Posterior cingulate gyrus (tissue), 11 donors: ENCODE data around the gene LCAT.

Source experiments
- DNase-seq, 10 donors: peaks; one replicate each; pipeline versions ENCODE4 v3.0.0 to v3.0.0-alpha.2; 2020 to 2021; ENCODE audit warnings: mixed read lengths in 3 of 10
- intact Hi-C: fragments of 100-400 bp; cut with DNase I; formaldehyde crosslinking; loops from one replicate; pipeline ENCODE4 v1.15.1; 2023

The LCAT gene

DNA sequence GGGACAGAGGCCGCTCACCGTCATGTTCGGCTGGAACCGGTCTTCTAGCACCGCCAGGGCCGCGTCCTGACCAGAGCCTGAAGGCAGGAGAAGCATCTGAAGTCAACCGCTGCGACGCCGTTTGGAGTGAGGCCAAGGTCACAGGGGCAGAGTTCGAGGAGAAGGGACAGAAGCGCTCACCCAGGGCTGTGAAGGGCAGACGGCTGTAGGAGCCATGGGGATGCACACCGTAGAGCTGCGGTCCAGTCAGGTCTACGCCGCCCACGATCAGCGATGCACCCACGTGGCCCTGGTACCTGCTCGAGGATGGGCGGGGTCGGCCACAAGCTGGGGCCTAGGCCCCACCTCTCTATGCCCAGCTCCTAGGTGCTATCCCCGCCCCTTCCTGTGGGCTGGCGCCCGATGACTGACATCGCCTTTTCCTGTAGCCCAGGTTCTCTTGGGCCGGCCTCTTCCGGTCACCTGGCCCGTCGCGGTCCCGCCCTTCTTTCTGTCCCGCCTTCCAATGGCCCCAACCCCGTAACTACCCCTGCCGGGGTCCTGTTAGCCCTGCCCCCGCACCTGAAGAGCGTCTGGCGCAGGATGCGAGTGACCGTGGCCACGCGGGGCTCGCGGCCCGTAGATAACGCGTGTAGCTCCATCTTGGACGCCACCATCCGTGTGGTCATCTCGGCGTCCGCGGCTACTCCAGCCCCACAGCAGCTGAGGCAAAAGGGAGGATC lies 8.4 kb downstream of the LCAT start:
- intact Hi-C loops: loop anchor here (5.0 to 10.0 kb wide), 2 partner anchors 89 to 107 kb away; partner anchors contain the start of genes DDX28 and DUS2
- peak; percentile 90 to 100 (median 98) for DNase-seq

DNA sequence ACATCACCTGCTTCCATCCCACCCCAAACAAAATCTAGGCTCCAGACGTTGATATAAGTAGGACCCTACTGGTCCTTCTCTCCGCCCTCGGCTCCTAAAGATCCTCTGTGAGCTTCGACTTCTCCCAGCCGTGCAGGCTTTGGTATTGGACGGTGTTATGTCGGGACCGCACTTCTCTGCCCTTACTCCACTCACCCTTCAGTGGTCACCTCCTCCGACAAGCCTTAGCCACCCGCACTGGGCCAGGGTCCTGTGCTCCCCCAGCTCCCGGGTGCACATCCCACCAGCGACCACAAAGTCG lies 8.9 kb downstream of the LCAT start:
- no peak for DNase-seq
- intact Hi-C loops: loop anchor here (5.0 to 10.0 kb wide), 2 partner anchors 90 to 107 kb away; partner anchors contain the start of genes DDX28 and DUS2

DNA sequence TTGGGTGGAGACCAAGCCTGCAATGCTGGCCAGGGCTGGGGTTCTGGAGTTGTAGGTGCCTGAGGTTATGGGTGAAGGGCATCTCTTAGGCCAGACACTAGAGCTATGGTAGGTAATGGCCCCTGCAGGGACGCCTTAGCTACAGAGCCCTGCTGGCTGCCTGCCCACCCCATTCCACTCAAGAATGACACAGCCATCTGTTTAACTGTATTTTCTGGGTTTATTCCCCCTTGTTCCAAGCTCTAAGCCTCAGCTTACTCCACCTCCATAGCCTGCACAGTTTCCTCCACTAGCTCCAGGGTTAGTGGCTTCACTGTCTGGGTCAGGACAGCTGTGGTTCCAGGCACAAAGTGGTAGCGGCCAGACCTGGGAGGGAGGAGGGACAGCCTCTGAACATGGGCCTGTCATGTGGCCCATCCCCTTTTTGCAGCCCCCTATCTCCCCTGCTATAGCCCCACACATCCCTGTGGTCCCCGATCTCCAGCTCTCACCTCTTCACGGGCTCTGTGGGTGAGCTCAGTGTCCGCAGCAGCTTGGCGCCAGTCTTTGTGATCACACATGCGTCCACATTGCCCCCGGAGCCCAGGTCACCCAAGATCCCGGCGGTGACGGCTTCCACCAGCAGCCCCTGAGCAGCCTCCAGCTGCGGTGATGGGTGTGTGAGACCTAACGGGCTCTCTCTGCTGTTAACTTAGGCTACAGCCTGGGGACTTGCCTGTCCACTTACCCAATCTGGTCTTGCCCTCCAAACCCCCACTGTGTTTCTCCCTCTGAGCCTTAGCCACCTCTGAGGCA lies 9.4 kb downstream of the LCAT start:
- intact Hi-C loops: loop anchor here (5.0 to 10.0 kb wide), 2 partner anchors 90 to 108 kb away; partner anchors contain the start of genes DDX28 and DUS2

DNA sequence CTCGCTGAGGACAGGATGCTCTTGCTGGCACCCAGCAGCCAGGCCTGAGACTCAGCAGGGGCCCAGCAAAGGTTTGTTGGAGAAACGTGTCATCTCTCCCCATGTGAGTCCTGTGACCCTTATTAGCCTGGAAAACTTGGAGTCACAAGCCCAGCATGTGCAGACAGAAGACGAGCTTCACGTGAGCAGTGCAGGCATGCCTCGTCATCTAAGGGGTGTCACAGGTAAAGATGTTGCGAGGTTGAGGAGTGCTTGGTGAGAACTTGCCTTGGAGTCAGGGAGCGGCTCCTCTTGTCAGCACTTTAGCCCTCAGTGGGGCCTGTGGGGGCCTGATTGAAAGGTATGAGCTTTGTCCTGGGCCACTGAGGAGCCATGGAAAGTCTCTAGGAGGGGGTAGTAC lies 10.1 kb downstream of the LCAT start:
- intact Hi-C loops: loop anchor here (10.0 kb wide), 1 partner anchor 91 kb away; the partner anchor contains the start of genes DDX28 and DUS2
- DNase-seq: no peak

More for the DNA sequence above, 9.4 kb downstream of the LCAT start:
- DNase-seq: no peak

- DNase-seq: peak in 1 of 10 donors; percentile 58
- intact Hi-C loops: loop anchor here (10.0 kb wide), 1 partner anchor 92 kb away; the partner anchor contains the start of genes DDX28 and DUS2
Measured at GRCh38 chr16:67932462-67932840, 11.5 kb downstream of the LCAT start.

- no peak for DNase-seq
- intact Hi-C loops: loop anchor here (10.0 kb wide), 1 partner anchor 93 kb away; the partner anchor contains the start of genes DDX28 and DUS2
Measured at GRCh38 chr16:67931712-67932461, 12.0 kb downstream of the LCAT start, which contains the start of gene CTRL. CTRL (minus strand) TSS chr16:67931862; CDS start chr16:67931852, 10 bp downstream.

GRCh38 chr16:67930678-67931211 lies 13.2 kb downstream of the LCAT start:
- intact Hi-C loops: loop anchor here (10.0 kb wide), 1 partner anchor 94 kb away; the partner anchor contains the start of genes DDX28 and DUS2
- DNase-seq: no peak

GRCh38 chr16:67930191-67930590 lies 13.7 kb downstream of the LCAT start:
- DNase-seq: no peak
- intact Hi-C loops: loop anchor here (10.0 kb wide), 1 partner anchor 95 kb away; the partner anchor contains the start of genes DDX28 and DUS2

DNA sequence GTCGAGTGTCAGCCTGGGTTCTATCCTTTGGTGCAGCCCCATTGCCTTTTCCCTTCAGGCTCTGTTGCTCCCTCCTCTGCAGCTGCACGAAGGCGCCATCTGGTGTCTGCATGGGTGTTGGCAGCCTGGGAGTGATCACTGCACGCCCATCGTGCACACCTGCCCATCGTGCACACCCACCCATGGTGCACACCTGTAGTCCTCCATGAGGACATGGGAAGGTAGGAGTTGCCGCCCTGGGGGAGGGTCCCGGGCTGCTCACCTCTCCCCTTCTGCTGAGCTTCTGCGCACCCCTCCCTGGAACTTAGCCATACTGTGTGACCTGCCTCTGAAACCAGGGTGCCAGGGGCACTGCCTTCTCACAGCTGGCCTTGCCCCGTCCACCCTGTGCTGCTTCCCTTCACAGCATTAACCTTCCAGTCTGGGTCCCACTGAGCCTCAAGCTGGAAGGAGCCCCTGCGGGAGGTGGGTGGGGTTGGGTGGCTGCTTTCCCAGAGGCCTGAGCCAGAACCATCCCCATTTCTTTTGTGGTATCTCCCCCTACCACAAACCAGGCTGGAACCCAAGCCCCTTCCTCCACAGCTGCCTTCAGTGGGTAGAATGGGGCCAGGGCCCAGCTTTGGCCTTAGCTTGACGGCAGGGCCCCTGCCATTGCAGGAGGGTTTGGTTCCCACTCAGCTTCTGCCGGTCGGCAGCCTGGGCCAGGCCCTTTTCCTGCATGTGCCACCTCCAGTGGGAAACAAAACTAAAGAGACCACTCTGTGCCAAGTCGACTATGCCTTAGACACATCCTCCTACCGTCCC lies 15.2 kb downstream of the LCAT start:
- intact Hi-C loops: loop anchor here (2.0 to 10.0 kb wide), 3 partner anchors 46 to 254 kb away; partner anchors contain the start of genes CENPT and NUTF2
- peak; percentile 69 to 97 (median 84) for DNase-seq

- DNase-seq: no peak
- intact Hi-C loops: loop anchor here (2.0 to 10.0 kb wide), 3 partner anchors 45 to 253 kb away; partner anchors contain the start of genes CENPT and NUTF2
Measured at GRCh38 chr16:67928147-67928546, 15.8 kb downstream of the LCAT start.

DNA sequence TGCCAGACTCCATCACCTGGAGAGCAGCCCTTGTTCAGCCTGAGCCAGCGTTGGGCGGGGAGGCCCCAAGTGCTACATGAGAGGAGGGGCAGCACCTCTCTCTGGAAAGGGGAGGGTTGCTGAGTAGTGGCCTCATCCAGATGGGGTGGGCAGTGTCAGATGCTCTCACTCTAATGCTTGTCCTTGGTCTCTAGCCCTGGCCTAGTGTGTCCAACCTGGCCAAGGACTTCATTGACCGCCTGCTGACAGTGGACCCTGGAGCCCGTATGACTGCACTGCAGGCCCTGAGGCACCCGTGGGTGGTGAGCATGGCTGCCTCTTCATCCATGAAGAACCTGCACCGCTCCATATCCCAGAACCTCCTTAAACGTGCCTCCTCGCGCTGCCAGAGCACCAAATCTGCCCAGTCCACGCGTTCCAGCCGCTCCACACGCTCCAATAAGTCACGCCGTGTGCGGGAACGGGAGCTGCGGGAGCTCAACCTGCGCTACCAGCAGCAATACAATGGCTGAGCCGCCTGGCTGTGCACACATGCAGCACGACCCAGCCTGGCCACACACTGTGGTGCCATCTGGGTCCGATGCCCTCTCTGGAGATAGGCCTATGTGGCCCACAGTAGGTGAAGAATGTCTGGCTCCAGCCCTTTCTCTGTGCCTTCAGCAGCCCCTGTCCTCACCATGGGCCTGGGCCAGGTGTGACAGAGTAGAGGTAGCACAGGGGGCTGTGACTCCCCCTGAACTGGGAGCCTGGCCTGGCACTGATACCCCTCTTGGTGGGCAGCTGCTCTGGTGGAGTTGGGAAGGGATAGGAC lies 16.6 kb downstream of the LCAT start:
- DNase-seq: peak in 2 of 10 donors; percentile 68 to 74
- intact Hi-C loops: loop anchor here (5.0 to 10.0 kb wide), 2 partner anchors 80 to 253 kb away; partner anchors contain the start of genes CENPT and NUTF2

DNA sequence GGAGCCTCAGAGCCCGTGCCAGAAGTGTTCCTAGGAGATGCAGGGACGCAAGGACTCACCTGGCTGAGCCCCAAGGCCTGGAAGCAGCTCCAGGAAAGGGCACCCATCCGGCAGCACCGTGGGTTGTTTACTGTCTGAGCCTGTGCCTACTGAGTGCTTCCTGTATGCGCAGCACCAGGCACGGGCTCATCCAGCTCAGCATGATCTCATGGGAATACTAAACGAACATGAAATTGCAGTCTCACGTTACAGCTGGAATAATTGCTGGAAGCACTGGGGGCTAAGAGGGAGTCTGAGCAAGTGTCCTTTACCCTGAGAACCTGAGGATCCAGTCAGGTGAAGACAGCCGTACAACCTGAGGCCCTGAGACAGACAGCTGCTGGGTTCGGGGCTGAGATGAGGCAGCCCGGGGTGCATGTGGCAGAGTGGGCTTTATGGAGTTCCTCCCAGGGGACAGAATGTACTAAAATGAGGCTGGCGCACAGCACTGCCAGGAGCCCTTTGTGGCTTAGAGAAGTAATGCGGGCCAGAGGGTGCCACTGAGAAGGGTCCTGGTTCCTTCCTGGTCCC lies 17.7 kb downstream of the LCAT start:
- intact Hi-C loops: loop anchor here (5.0 to 10.0 kb wide), 2 partner anchors 79 to 251 kb away; partner anchors contain the start of genes CENPT and NUTF2
- peak in 9 of 10 donors; percentile 49 to 93 (median 59) for DNase-seq

GRCh38 chr16:67924140-67924906 lies 19.6 kb downstream of the LCAT start:
- peak in 1 of 10 donors; percentile 75 for DNase-seq
- intact Hi-C loops: loop anchor here (10.0 kb wide), 1 partner anchor 250 kb away; no protein-coding TSS in a partner anchor

DNA sequence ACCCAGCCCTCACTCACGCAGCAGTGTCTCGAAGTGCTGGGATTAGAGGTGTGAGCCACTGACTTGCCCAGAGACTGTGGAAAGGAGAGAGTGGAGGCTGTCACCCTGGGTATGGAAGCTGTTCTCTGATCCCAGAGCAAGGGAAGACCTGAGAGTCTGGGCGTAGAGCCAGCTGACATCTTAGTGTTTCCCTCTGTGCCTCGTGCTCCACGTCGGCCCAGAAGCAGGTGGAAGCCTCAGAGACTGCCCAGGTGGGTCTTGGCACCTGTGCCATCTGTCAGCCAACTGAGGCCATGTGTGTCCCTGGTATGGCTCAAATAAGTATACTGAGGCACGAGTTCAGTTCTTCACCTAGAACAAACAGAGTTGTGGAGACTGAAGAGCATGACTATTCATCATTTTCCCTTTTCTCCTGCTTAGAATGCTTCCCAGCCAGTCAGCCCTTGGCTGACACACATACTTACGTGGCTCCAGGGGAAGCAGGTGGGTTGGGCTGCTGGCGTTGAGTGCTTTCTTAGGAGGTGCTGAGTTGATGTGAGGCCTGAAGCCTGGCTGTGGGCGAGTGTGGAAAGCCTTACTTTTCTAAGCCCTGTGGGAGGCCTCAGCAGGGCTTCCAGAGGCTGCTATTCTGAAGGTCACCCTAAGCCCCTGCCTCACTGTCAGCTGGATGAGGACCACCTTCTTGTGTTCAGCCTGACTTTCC lies 20.4 kb downstream of the LCAT start:
- peak in 7 of 10 donors; percentile 44 to 93 (median 64) for DNase-seq
- intact Hi-C loops: loop anchor here (10.0 kb wide), 1 partner anchor 249 kb away; no protein-coding TSS in a partner anchor

DNA sequence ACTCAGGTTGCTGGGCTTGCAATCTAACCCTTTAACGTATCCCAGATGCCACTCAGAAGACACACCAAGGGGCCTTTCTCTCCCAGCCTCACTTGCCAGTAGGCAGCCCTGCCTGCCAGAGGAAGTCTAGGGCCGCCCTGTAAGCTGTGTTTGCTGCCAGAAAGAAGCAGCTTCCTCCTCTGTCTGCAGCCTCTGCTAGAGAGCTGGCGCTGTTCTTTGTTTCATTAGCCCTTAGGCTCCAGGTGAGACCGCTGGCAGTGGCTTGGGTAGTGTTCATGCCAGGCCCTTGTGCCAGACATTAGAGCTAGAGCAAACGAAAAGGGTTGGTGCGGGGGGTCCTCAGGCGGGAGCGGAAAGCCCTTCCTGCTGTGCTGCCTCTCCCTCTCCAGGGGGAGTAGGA lies 21.2 kb downstream of the LCAT start:
- DNase-seq: peak in 1 of 10 donors; percentile 64
- intact Hi-C loops: loop anchor here (10.0 kb wide), 1 partner anchor 248 kb away; no protein-coding TSS in a partner anchor

DNA sequence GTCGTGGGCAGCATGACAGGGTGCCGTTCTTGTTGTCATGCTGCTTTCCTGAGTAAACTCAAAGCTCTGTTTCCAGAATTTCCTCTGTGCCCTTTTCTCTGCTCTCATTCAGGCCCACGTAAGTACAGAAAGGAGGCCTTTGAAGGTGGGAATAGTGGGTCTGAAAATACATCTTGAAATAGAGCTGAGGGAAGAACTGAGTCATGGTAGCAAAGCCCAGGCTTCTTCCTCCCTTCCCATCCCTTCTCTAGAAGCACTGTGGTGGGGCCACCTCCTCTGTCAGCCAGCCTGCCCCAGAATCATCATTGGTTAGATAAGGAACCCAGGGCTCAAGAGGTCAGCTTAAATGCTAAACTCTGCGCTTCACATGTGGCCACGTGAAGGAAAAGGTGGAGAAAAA lies 21.7 kb downstream of the LCAT start:
- DNase-seq: no peak
- intact Hi-C loops: loop anchor here (10.0 kb wide), 1 partner anchor 247 kb away; no protein-coding TSS in a partner anchor
